GM12878 (cell line): ENCODE data around the gene COL26A1. TPM values are rescaled to one million over a fixed set of nuclear protein-coding genes. Genes with fewer than 3 reads are reported as not detected.

ENCODE experiments used
- ATAC-seq: fragments of 200-7000 bp; cut with Tn5 transposase; 3 replicates; pipeline ENCODE4 v1.9.1; 2020; ENCODE audit warnings: mild to moderate bottlenecking, moderate library complexity
- BruUV-seq: library from RNA; stranded (reverse); fragments of 400-500 nt; replicated peaks from 2 replicates; lab custom pipeline; 2021; lab: Mats Ljungman, UMichigan
- CTCF ChIA-PET: fragments of 300-600 bp; sonication (Branson Sonifier 250); formaldehyde crosslinking; extraction: SDS; loops from one replicate; lab custom pipeline; 2021; ENCODE audit warnings: inconsistent platforms; lab: Yijun Ruan, JAX
- POLR2A ChIA-PET: fragments of 350-600 bp; formaldehyde crosslinking; extraction: SDS; loops from one replicate; lab custom pipeline; 2021; ENCODE audit warnings: inconsistent platforms; lab: Charles Lee
- RAD21 ChIA-PET: fragments of 300-600 bp; sonication (Branson Sonifier 250); formaldehyde crosslinking; loops from one replicate; lab custom pipeline; 2023; ENCODE audit warnings: antibody characterized with exemption; ENCODE audit not compliant: unreplicated experiment; lab: Charles Lee
- SMC1A ChIA-PET: fragments of 300-600 bp; sonication (Branson Sonifier 250); formaldehyde crosslinking; loops from one replicate; lab custom pipeline; 2023; ENCODE audit not compliant: unreplicated experiment, uncharacterized antibody; lab: Charles Lee
- DNase-seq: peaks from one replicate; pipeline ENCODE4 v3.0.0-alpha.2; 2011; ENCODE audit warnings: low read depth, low spot score
- FAIRE-seq: peaks from 3 replicates; lab custom pipeline; 2011; peaks lifted over from hg19 to GRCh38; lab: Jason Lieb, UNC
- H2AFZ ChIP-seq: 2 replicates; pipeline ENCODE4 v1.6.0; 2011; ENCODE audit warnings: low read depth, low read length, control low read depth; ENCODE audit not compliant: control insufficient read depth
- H3K27ac ChIP-seq: 2 replicates; pipeline ENCODE4 v1.5.1; 2011; ENCODE audit warnings: control low read depth; ENCODE audit not compliant: control insufficient read depth, insufficient read depth
- H3K27me3 ChIP-seq, 2 experiments: replicated peaks in 1 of 2; 2 replicates each; pipeline versions ENCODE4 v1.6.0 to v1.6.1; 2011; ENCODE audit warnings: low read length in 1 of 2; ENCODE audit not compliant: control insufficient read depth in 2 of 2, insufficient read depth in 2 of 2
- H3K36me3 ChIP-seq, 2 experiments: 2 replicates each; pipeline ENCODE4 v1.5.1; 2011; ENCODE audit warnings: low read length in 1 of 2; ENCODE audit not compliant: control insufficient read depth in 2 of 2, insufficient read depth in 2 of 2
- H3K4me1 ChIP-seq: 2 replicates; pipeline ENCODE4 v1.6.1; 2011; ENCODE audit warnings: mild to moderate bottlenecking, low read length, moderate library complexity, mixed read lengths; ENCODE audit not compliant: control insufficient read depth, insufficient read depth
- H3K4me2 ChIP-seq: 2 replicates; pipeline ENCODE4 v1.6.0; 2011; ENCODE audit warnings: control low read depth; ENCODE audit not compliant: control insufficient read depth, insufficient read depth
- H3K4me3 ChIP-seq: fragments of 200-600 bp; sonication (generic); 2 replicates; pipeline ENCODE4 v1.5.1; 2016
- H3K79me2 ChIP-seq: 2 replicates; pipeline ENCODE4 v1.6.0; 2011; ENCODE audit warnings: low read length; ENCODE audit not compliant: control insufficient read depth, insufficient read depth
- H3K9ac ChIP-seq: 2 replicates; pipeline ENCODE4 v1.8.0; 2011; ENCODE audit warnings: low read length, control low read depth, mixed read lengths; ENCODE audit not compliant: control insufficient read depth, insufficient read depth
- H3K9me3 ChIP-seq: replicated peaks from 3 replicates; pipeline ENCODE4 v1.5.1; 2011; ENCODE audit warnings: mild to moderate bottlenecking, low read length; ENCODE audit not compliant: control insufficient read depth, insufficient read depth
- H4K20me1 ChIP-seq: 2 replicates; pipeline ENCODE4 v1.6.0; 2011; ENCODE audit not compliant: control insufficient read depth, insufficient read depth
- CREB1 ChIP-seq: IDR thresholded peaks from 2 replicates; pipeline ENCODE4 v1.6.1; 2012; ENCODE audit warnings: low read depth, mild to moderate bottlenecking, inconsistent platforms
- ELK1 ChIP-seq: IDR thresholded peaks from 2 replicates; pipeline ENCODE4 v1.6.1; 2012; ENCODE audit warnings: low read depth, low read length, improper control_type of control experiment
- EZH2 ChIP-seq: IDR thresholded peaks from 2 replicates; pipeline ENCODE4 v1.6.1; 2012; ENCODE audit warnings: low read depth, mild to moderate bottlenecking, control low read depth, inconsistent platforms, low read length, borderline replicate concordance; ENCODE audit not compliant: control insufficient read depth
- GATAD2B ChIP-seq: fragments of 450-650 bp; conservative IDR thresholded peaks from 2 replicates; pipeline ENCODE4 v1.6.1; 2017; ENCODE audit warnings: low read depth, mild to moderate bottlenecking, moderate library complexity
- HDAC2 ChIP-seq: fragments of 200-600 bp; sonication (generic); IDR thresholded peaks from 2 replicates; pipeline ENCODE4 v1.6.1; 2017
- KLF5 ChIP-seq: fragments of 450-650 bp; IDR thresholded peaks from 2 replicates; pipeline ENCODE4 v1.6.1; 2014; ENCODE audit warnings: mild to moderate bottlenecking; ENCODE audit not compliant: partially characterized antibody
- MLLT1 ChIP-seq: fragments of 450-650 bp; IDR thresholded peaks from 2 replicates; pipeline ENCODE4 v1.6.1; 2016; ENCODE audit warnings: mild to moderate bottlenecking
- MYC ChIP-seq: IDR thresholded peaks from 2 replicates; pipeline ENCODE4 v1.6.1; 2011; ENCODE audit warnings: mild to moderate bottlenecking, low read length, moderate library complexity, inconsistent platforms; ENCODE audit not compliant: insufficient read depth, insufficient replicate concordance, insufficient read length, severe bottlenecking
- NR2C2 ChIP-seq: IDR thresholded peaks from 2 replicates; pipeline ENCODE4 v1.6.1; 2011; ENCODE audit warnings: borderline replicate concordance, low read depth; ENCODE audit not compliant: control insufficient read depth, insufficient read length
- PML ChIP-seq: IDR thresholded peaks from 2 replicates; pipeline ENCODE4 v1.6.1; 2012; ENCODE audit warnings: low read length, inconsistent platforms
- RBBP5 ChIP-seq: fragments of 200-600 bp; sonication (generic); conservative IDR thresholded peaks from 2 replicates; pipeline ENCODE4 v1.6.1; 2016
- SMAD1 ChIP-seq: fragments of 450-650 bp; IDR thresholded peaks from 2 replicates; pipeline ENCODE4 v1.6.1; 2018; ENCODE audit warnings: mild to moderate bottlenecking, low read depth; ENCODE audit not compliant: partially characterized antibody
- SMARCA5 ChIP-seq: fragments of 450-650 bp; IDR thresholded peaks from 2 replicates; pipeline ENCODE4 v1.6.1; 2017; ENCODE audit warnings: mild to moderate bottlenecking
- SP1 ChIP-seq: IDR thresholded peaks from one replicate; pipeline ENCODE4 v1.6.1; 2011; ENCODE audit warnings: low read depth, low read length
- SREBF2 ChIP-seq: IDR thresholded peaks from 2 replicates; pipeline ENCODE4 v1.6.1; 2012; ENCODE audit warnings: mild to moderate bottlenecking, low read length
- SUZ12 ChIP-seq: fragments of 200-600 bp; sonication (generic); IDR thresholded peaks from one replicate; pipeline ENCODE4 v1.6.1; 2018; ENCODE audit warnings: antibody characterized with exemption, mild to moderate bottlenecking; ENCODE audit not compliant: unreplicated experiment
- TARDBP ChIP-seq: IDR thresholded peaks from 2 replicates; pipeline ENCODE4 v1.6.1; 2016; ENCODE audit warnings: borderline replicate concordance
- ZNF622 ChIP-seq: fragments of 450-650 bp; IDR thresholded peaks from 2 replicates; pipeline ENCODE4 v1.6.1; 2017; ENCODE audit warnings: mild to moderate bottlenecking, inconsistent platforms
- WGBS: methylation state at CpG from one replicate; pipeline ENCODE4 v1.1.6; 2016; ENCODE audit warnings: low lambda C conversion rate; ENCODE audit not compliant: insufficient replicate concordance, insufficient coverage; ENCODE audit errors: missing lambda C conversion rate; 5-methylcytosine and 5-hydroxymethylcytosine counted together
- in situ Hi-C: fragments of 300-500 bp; cut with MboI; formaldehyde crosslinking; loops from 9 replicates; pipeline ENCODE4 v1.14.3; 2018; ENCODE audit warnings: mixed read lengths
- intact Hi-C: fragments of 100-400 bp; cut with micrococcal nuclease; formaldehyde crosslinking; loops from one replicate; pipeline ENCODE4 v1.14.2; 2022; ENCODE audit not compliant: unreplicated experiment
- polyA plus RNA-seq, 11 experiments: library from polyadenylated mRNA; depleted of rRNA in 4 of 11; unstranded in 6 of 11; stranded (reverse) in 5 of 11; fragments of >200 nt; fragmentation: Nextera tagmentation in 4 of 11; fragmentation: Illumina TruSeq in 1 of 11; extraction: Ambion mirVana in 4 of 11; extraction: Trizol in 1 of 11; gene quantifications; 1 replicate in 1 of 11; 2 replicates in 10 of 11; pipeline versions ENCODE4 v1.2.1 to v1.2.3, GENCODE V29; 2011 to 2016; ENCODE audit warnings: inconsistent platforms in 2 of 11, missing spikeins in 2 of 11, low read depth in 1 of 11
- total RNA-seq, 4 experiments: library from RNA; depleted of rRNA in 3 of 4; stranded (reverse); fragments of >200 nt in 3 of 4; fragmentation: Illumina TruSeq in 1 of 4; extraction: Trizol in 1 of 4; gene quantifications; 2 replicates each; pipeline versions ENCODE4 v1.2.1 to v1.2.3, GENCODE V29; 2013 to 2021

The COL26A1 gene
- total and polyA plus RNA-seq, 10 of the 15 experiments (the other 5 are each of a cell fraction or from before 2014, with no cell fraction given), result 0.08 TPM; not detected in 9

- WGBS, result 49% methylated on average over 8 of the region's 8 CpGs
- Histone ChIP-seq H3K36me3 (no peaks in the 10 kb centered on the region), H3K4me3 (no peak overlapping the region), H3K4me2 (no peak overlapping the region), H4K20me1 (no peaks in the 10 kb centered on the region), H3K4me1 (no peaks in the 10 kb centered on the region), H3K9me3 (no peaks in the 10 kb centered on the region; the same call in 2 of the 3 replicates), H3K79me2 (no peaks in the 10 kb centered on the region), H3K9ac (no peak overlapping the region), H3K27ac (no peak overlapping the region), H2AFZ (no peak overlapping the region), H3K27me3 (no peaks in the 10 kb centered on the region; a peak in 1 of 4 replicates)
- FAIRE-seq (no peak), ATAC-seq (no peak), DNase-seq (no peak)
- in situ Hi-C loops, result no loop called here
- SMC1A ChIA-PET, result no interaction called here
- RAD21 ChIA-PET, result no interaction called here
- BruUV-seq, result no TSS peak
- POLR2A ChIA-PET, result no interaction called here
- TF ChIP-seq NR2C2 (no peak), ELK1 (no peak), SMAD1 (no peak), MYC (no peak), ZNF622 (no peak), EZH2 (no peak), SUZ12 (no peak), CREB1 (no peak), SREBF2 (no peak), SMARCA5 (no peak), PML (no peak), HDAC2 (no peak), MLLT1 (no peak), TARDBP (no peak), SP1 (no peak), KLF5 (no peak), RBBP5 (no peak), GATAD2B (no peak)
- CTCF ChIA-PET, result no interaction called here
- intact Hi-C loops, result no loop called here
These were observed 203.0 kb downstream of the COL26A1 start for GRCh38 chr7:101565601-101566209.
